GM23338 (cell line): Measurements from ENCODE around the gene PPP1R27. TPM values are rescaled to one million over a fixed set of nuclear protein-coding genes. Genes with fewer than 3 reads are reported as not detected.

ENCODE experiments used
- ATAC-seq: fragments of 200-7000 bp; cut with Tn5 transposase; 3 replicates; pipeline ENCODE4 v1.9.1; 2020
- DNase-seq: peaks from one replicate; pipeline ENCODE4 v3.0.0-alpha.2; 2015; ENCODE audit warnings: low spot score
- H2AFZ ChIP-seq: fragments of 200-600 bp; sonication (generic); 2 replicates; pipeline ENCODE4 v1.8.0; 2016; ENCODE audit warnings: antibody characterized with exemption, mild to moderate bottlenecking, moderate library complexity
- H3F3A ChIP-seq: fragments of 200-600 bp; sonication (generic); replicated peaks from 2 replicates; pipeline ENCODE4 v1.8.0; 2017; ENCODE audit warnings: antibody characterized with exemption, mixed run types, low read depth
- H3K27ac ChIP-seq: fragments of 200-600 bp; sonication (generic); 2 replicates; pipeline ENCODE4 v1.6.1; 2016; ENCODE audit warnings: low read depth
- H3K27me3 ChIP-seq: fragments of 200-600 bp; sonication (generic); 2 replicates; pipeline ENCODE4 v1.8.0; 2016; ENCODE audit warnings: mild to moderate bottlenecking, mixed run types, moderate library complexity; ENCODE audit not compliant: insufficient read depth
- H3K36me3 ChIP-seq: fragments of 200-600 bp; sonication (generic); 2 replicates; pipeline ENCODE4 v1.8.0; 2016; ENCODE audit warnings: mild to moderate bottlenecking; ENCODE audit not compliant: insufficient read depth
- H3K4me1 ChIP-seq: fragments of 200-600 bp; sonication (generic); 2 replicates; pipeline ENCODE4 v1.8.0; 2016; ENCODE audit warnings: mild to moderate bottlenecking, moderate library complexity; ENCODE audit not compliant: insufficient read depth
- H3K4me2 ChIP-seq: fragments of 200-600 bp; sonication (generic); 2 replicates; pipeline ENCODE4 v1.7.1; 2017; ENCODE audit warnings: mixed run types
- H3K4me3 ChIP-seq: fragments of 200-600 bp; sonication (generic); 2 replicates; pipeline ENCODE4 v1.6.1; 2016; ENCODE audit warnings: mixed run types
- H3K79me2 ChIP-seq: fragments of 200-600 bp; sonication (generic); replicated peaks from 2 replicates; pipeline ENCODE4 v1.8.0; 2017; ENCODE audit warnings: mild to moderate bottlenecking; ENCODE audit not compliant: insufficient read depth
- H3K9me2 ChIP-seq: fragments of 200-600 bp; sonication (generic); 2 replicates; pipeline ENCODE4 v1.8.0; 2017; ENCODE audit not compliant: insufficient read depth
- H4K20me1 ChIP-seq: fragments of 200-600 bp; sonication (generic); replicated peaks from 2 replicates; pipeline ENCODE4 v1.8.0; 2017; ENCODE audit warnings: mild to moderate bottlenecking; ENCODE audit not compliant: insufficient read depth
- H3K27ac Mint-ChIP-seq: 2 replicates; pipeline ENCODE4 v1.8.0; 2020; ENCODE audit warnings: inconsistent platforms, mild to moderate bottlenecking, moderate library complexity, mixed read lengths
- H3K27me3 Mint-ChIP-seq: 3 replicates; pipeline ENCODE4 v1.8.0; 2022; ENCODE audit warnings: low read depth, mild to moderate bottlenecking, moderate library complexity, mixed read lengths, inconsistent platforms; ENCODE audit not compliant: insufficient read depth, poor library complexity
- H3K36me3 Mint-ChIP-seq: 3 replicates; pipeline ENCODE4 v1.8.0; 2021; ENCODE audit warnings: low read depth, mild to moderate bottlenecking, inconsistent platforms, moderate library complexity, mixed read lengths
- H3K4me1 Mint-ChIP-seq: 3 replicates; pipeline ENCODE4 v1.8.0; 2020; ENCODE audit warnings: mild to moderate bottlenecking, inconsistent platforms, mixed read lengths
- H3K4me3 Mint-ChIP-seq: 3 replicates; pipeline ENCODE4 v1.8.0; 2021; ENCODE audit warnings: moderate library complexity, mild to moderate bottlenecking, inconsistent platforms, mixed read lengths
- H3K9me3 Mint-ChIP-seq: 3 replicates; pipeline ENCODE4 v1.8.0; 2020; ENCODE audit warnings: moderate library complexity, mild to moderate bottlenecking, inconsistent platforms, mixed read lengths
- CREB1 ChIP-seq: fragments of 250-450 bp; sonication (Bioruptor Pico); IDR thresholded peaks from 2 replicates; pipeline ENCODE4 v1.5.0; 2020; ENCODE audit warnings: low read depth, mild to moderate bottlenecking, moderate library complexity
- EZH2 ChIP-seq: fragments of 200-600 bp; sonication (generic); IDR thresholded peaks from one replicate; pipeline ENCODE4 v1.8.0; 2017; ENCODE audit warnings: antibody characterized with exemption, mild to moderate bottlenecking, low read depth; ENCODE audit not compliant: unreplicated experiment
- EZH2phosphoT487 ChIP-seq: fragments of 200-600 bp; sonication (generic); IDR thresholded peaks from one replicate; pipeline ENCODE4 v1.8.1; 2018; ENCODE audit warnings: antibody characterized with exemption; ENCODE audit not compliant: unreplicated experiment
- NANOG ChIP-seq: IDR thresholded peaks from 2 replicates; pipeline ENCODE4 v1.6.1; 2016; ENCODE audit warnings: antibody characterized with exemption, borderline replicate concordance
- POLR2AphosphoS5 ChIP-seq: IDR thresholded peaks from 2 replicates; pipeline ENCODE4 v1.6.1; 2016; ENCODE audit warnings: antibody characterized with exemption, low read depth
- ZNF331 ChIP-seq: fragments of 250-450 bp; sonication (Bioruptor Pico); IDR thresholded peaks from 2 replicates; pipeline ENCODE4 v1.5.0; 2020; ENCODE audit warnings: low read depth, mild to moderate bottlenecking, moderate library complexity
- polyA plus RNA-seq: library from polyadenylated mRNA; unstranded; fragments of >200 nt; fragmentation: Nextera tagmentation; extraction: Ambion mirVana; gene quantifications from 2 replicates; pipeline ENCODE4 v1.2.1, GENCODE V29; 2016
- total RNA-seq: library from RNA; depleted of rRNA; stranded (reverse); fragments of >200 nt; shearing (Covaris generic); gene quantifications from 2 replicates; pipeline ENCODE4 v1.2.3, GENCODE V29; 2014; rRNA removed
- TF ChIP-seq, protein P1 (sequence below), 2 experiments: fragments of 200-600 bp in 1 of 2; sonication (generic) in 1 of 2; conservative IDR thresholded peaks; 2 replicates each; pipeline versions ENCODE4 v1.5.1 to v1.6.1; 2016 to 2017; ENCODE audit warnings: antibody characterized with exemption in 2 of 2, low read depth in 2 of 2, mild to moderate bottlenecking in 2 of 2, moderate library complexity in 1 of 2
- TF ChIP-seq, protein P2 (sequence below): fragments of 250-450 bp; sonication (Bioruptor Pico); IDR thresholded peaks from 2 replicates; pipeline ENCODE4 v1.5.0; 2020; ENCODE audit warnings: mild to moderate bottlenecking, moderate library complexity

The PPP1R27 gene
- total and polyA plus RNA-seq, 2 experiments from 2014 or later, result 0.65 TPM; not detected in 1

DNA sequence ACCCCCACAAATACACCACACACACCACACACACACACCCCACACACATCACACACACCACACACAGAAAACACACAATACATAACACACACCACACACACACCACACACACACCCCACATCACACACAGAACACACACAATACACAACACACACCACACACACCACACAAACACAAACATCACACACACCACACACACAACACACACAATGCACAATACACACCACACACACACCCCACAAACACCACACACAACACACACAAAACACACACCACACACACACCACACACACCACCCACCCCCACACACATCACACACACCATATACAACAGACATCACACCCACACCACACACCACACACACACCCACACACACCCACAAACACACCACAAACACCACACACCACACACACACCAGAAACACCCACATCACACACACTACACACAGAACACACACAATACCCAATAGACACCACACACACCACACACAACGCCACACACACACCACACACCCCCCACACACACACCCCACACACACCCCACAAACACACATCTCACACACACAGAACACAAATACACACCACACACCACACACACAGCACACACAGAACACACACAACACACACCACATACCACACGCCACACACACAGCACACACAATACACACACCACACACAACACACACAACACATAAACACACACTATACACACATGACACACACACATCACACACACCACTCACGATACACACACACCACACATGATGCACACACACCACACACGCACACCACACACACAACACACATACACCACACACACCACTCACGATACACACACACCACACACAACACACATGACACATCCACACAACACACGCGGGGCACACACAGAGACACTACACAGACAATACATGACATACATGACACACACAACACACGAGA, 41.9 kb downstream of the PPP1R27 start:
- H3K4me2 ChIP-seq, result no peak overlapping the region
- no peak overlapping the region for H3K27ac ChIP-seq
- H3F3A ChIP-seq, result peaks cover 15% of the 10 kb centered on the region
- H3K4me1 ChIP-seq, result no peaks in the 10 kb centered on the region
- DNase-seq (no peak), ATAC-seq (no peak)
- no peaks in the 10 kb centered on the region for H3K27me3 ChIP-seq
- no peaks in the 10 kb centered on the region for H4K20me1 ChIP-seq
- no peak overlapping the region for H3K4me3 ChIP-seq
- no peak overlapping the region for H2AFZ ChIP-seq
- H3K36me3 Mint-ChIP-seq, result no peaks in the 10 kb centered on the region
- no peaks in the 10 kb centered on the region for H3K4me1 Mint-ChIP-seq
- no peak overlapping the region for H3K4me3 Mint-ChIP-seq
- peaks cover 3% of the 10 kb centered on the region; the same call in 1 of the 3 replicates for H3K9me3 Mint-ChIP-seq
- TF ChIP-seq, protein P1, sequence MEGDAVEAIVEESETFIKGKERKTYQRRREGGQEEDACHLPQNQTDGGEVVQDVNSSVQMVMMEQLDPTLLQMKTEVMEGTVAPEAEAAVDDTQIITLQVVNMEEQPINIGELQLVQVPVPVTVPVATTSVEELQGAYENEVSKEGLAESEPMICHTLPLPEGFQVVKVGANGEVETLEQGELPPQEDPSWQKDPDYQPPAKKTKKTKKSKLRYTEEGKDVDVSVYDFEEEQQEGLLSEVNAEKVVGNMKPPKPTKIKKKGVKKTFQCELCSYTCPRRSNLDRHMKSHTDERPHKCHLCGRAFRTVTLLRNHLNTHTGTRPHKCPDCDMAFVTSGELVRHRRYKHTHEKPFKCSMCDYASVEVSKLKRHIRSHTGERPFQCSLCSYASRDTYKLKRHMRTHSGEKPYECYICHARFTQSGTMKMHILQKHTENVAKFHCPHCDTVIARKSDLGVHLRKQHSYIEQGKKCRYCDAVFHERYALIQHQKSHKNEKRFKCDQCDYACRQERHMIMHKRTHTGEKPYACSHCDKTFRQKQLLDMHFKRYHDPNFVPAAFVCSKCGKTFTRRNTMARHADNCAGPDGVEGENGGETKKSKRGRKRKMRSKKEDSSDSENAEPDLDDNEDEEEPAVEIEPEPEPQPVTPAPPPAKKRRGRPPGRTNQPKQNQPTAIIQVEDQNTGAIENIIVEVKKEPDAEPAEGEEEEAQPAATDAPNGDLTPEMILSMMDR (conservative IDR thresholded peaks at IDR 0.05; ENCODE audit: low read depth in 2 of 2), result no peak
- no peak for TF ChIP-seq CREB1 (CRISPR knock-in tag)
- no peak for TF ChIP-seq POLR2AphosphoS5
- no peak for TF ChIP-seq NANOG
- TF ChIP-seq ZNF331 (CRISPR knock-in tag), result no peak
- TF ChIP-seq EZH2phosphoT487, result no peak
- TF ChIP-seq EZH2, result no peak
- TF ChIP-seq, protein P2, sequence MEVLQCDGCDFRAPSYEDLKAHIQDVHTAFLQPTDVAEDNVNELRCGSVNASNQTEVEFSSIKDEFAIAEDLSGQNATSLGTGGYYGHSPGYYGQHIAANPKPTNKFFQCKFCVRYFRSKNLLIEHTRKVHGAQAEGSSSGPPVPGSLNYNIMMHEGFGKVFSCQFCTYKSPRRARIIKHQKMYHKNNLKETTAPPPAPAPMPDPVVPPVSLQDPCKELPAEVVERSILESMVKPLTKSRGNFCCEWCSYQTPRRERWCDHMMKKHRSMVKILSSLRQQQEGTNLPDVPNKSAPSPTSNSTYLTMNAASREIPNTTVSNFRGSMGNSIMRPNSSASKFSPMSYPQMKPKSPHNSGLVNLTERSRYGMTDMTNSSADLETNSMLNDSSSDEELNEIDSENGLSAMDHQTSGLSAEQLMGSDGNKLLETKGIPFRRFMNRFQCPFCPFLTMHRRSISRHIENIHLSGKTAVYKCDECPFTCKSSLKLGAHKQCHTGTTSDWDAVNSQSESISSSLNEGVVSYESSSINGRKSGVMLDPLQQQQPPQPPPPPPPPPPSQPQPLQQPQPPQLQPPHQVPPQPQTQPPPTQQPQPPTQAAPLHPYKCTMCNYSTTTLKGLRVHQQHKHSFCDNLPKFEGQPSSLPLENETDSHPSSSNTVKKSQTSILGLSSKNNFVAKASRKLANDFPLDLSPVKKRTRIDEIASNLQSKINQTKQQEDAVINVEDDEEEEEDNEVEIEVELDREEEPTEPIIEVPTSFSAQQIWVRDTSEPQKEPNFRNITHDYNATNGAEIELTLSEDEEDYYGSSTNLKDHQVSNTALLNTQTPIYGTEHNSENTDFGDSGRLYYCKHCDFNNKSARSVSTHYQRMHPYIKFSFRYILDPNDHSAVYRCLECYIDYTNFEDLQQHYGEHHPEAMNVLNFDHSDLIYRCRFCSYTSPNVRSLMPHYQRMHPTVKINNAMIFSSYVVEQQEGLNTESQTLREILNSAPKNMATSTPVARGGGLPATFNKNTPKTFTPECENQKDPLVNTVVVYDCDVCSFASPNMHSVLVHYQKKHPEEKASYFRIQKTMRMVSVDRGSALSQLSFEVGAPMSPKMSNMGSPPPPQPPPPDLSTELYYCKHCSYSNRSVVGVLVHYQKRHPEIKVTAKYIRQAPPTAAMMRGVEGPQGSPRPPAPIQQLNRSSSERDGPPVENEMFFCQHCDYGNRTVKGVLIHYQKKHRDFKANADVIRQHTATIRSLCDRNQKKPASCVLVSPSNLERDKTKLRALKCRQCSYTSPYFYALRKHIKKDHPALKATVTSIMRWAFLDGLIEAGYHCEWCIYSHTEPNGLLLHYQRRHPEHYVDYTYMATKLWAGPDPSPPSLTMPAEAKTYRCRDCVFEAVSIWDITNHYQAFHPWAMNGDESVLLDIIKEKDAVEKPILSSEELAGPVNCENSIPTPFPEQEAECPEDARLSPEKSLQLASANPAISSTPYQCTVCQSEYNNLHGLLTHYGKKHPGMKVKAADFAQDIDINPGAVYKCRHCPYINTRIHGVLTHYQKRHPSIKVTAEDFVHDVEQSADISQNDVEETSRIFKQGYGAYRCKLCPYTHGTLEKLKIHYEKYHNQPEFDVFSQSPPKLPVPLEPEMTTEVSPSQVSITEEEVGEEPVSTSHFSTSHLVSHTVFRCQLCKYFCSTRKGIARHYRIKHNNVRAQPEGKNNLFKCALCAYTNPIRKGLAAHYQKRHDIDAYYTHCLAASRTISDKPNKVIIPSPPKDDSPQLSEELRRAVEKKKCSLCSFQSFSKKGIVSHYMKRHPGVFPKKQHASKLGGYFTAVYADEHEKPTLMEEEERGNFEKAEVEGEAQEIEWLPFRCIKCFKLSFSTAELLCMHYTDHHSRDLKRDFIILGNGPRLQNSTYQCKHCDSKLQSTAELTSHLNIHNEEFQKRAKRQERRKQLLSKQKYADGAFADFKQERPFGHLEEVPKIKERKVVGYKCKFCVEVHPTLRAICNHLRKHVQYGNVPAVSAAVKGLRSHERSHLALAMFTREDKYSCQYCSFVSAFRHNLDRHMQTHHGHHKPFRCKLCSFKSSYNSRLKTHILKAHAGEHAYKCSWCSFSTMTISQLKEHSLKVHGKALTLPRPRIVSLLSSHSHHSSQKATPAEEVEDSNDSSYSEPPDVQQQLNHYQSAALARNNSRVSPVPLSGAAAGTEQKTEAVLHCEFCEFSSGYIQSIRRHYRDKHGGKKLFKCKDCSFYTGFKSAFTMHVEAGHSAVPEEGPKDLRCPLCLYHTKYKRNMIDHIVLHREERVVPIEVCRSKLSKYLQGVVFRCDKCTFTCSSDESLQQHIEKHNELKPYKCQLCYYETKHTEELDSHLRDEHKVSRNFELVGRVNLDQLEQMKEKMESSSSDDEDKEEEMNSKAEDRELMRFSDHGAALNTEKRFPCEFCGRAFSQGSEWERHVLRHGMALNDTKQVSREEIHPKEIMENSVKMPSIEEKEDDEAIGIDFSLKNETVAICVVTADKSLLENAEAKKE (CRISPR knock-in tag), result no peak
- H3K9me2 ChIP-seq, result no peaks in the 10 kb centered on the region
- no peaks in the 10 kb centered on the region for H3K27me3 Mint-ChIP-seq
- H3K27ac Mint-ChIP-seq, result no peak overlapping the region
- no peaks in the 10 kb centered on the region for H3K36me3 ChIP-seq
- no peaks in the 10 kb centered on the region for H3K79me2 ChIP-seq

Other genes starting within 250 kb of the PPP1R27 start
- gene NPLOC4, start 197.9 kb downstream of the PPP1R27 start, total RNA-seq, result 54.3 and 79.1 TPM in 2 replicates
- gene NPLOC4, start 197.9 kb downstream of the PPP1R27 start, polyA plus RNA-seq, result 23.0 and 24.1 TPM in 2 replicates
- gene TSPAN10, start 197.9 kb downstream of the PPP1R27 start, total RNA-seq, result 0.31 and 0.66 TPM in 2 replicates
- gene TSPAN10, start 197.9 kb downstream of the PPP1R27 start, polyA plus RNA-seq, result 1.2 and 1.5 TPM in 2 replicates
- gene PDE6G, start 178.5 kb downstream of the PPP1R27 start, total RNA-seq, result 4.0 and 5.5 TPM in 2 replicates
- gene PDE6G, start 178.5 kb downstream of the PPP1R27 start, polyA plus RNA-seq, result 9.0 and 11.4 TPM in 2 replicates
- 46.0 and 76.2 TPM in 2 replicates for gene OXLD1, start 168.4 kb downstream of the PPP1R27 start, total RNA-seq
- 64.9 and 73.0 TPM in 2 replicates for gene OXLD1, start 168.4 kb downstream of the PPP1R27 start, polyA plus RNA-seq
- 22.3 and 26.1 TPM in 2 replicates for gene CCDC137, start 168.3 kb downstream of the PPP1R27 start, total RNA-seq
- gene CCDC137, start 168.3 kb downstream of the PPP1R27 start, polyA plus RNA-seq, result 69.3 and 73.4 TPM in 2 replicates
- gene ARL16, start 151.3 kb downstream of the PPP1R27 start, total RNA-seq, result 41.3 and 54.9 TPM in 2 replicates
- gene ARL16, start 151.3 kb downstream of the PPP1R27 start, polyA plus RNA-seq, result 39.6 and 40.4 TPM in 2 replicates
- 66.9 and 90.2 TPM in 2 replicates for gene HGS, start 151.0 kb downstream of the PPP1R27 start, total RNA-seq
- 59.0 and 59.4 TPM in 2 replicates for gene HGS, start 151.0 kb downstream of the PPP1R27 start, polyA plus RNA-seq
- 50.9 and 53.2 TPM in 2 replicates for gene MRPL12, start 131.7 kb downstream of the PPP1R27 start, total RNA-seq
- gene MRPL12, start 131.7 kb downstream of the PPP1R27 start, polyA plus RNA-seq, result 140 and 153 TPM in 2 replicates
- gene SLC25A10, start 122.8 kb downstream of the PPP1R27 start, total RNA-seq, result 37.1 and 47.4 TPM in 2 replicates
- gene SLC25A10, start 122.8 kb downstream of the PPP1R27 start, polyA plus RNA-seq, result 25.7 TPM in 2 replicates
- 0.17 and 0.31 TPM in 2 replicates for gene GCGR, start 30.9 kb downstream of the PPP1R27 start, total RNA-seq
- 0.23 and 0.92 TPM in 2 replicates for gene GCGR, start 30.9 kb downstream of the PPP1R27 start, polyA plus RNA-seq
- 85.2 and 110 TPM in 2 replicates for gene MCRIP1, start 1.8 kb downstream of the PPP1R27 start, total RNA-seq
- 99.5 and 101 TPM in 2 replicates for gene MCRIP1, start 1.8 kb downstream of the PPP1R27 start, polyA plus RNA-seq
- 418 and 620 TPM in 2 replicates for gene P4HB, start 25.5 kb upstream of the PPP1R27 start, total RNA-seq
- 206 and 209 TPM in 2 replicates for gene P4HB, start 25.5 kb upstream of the PPP1R27 start, polyA plus RNA-seq
- gene ARHGDIA, start 36.3 kb upstream of the PPP1R27 start, total RNA-seq, result 80.1 and 125 TPM in 2 replicates
- 140 and 152 TPM in 2 replicates for gene ARHGDIA, start 36.3 kb upstream of the PPP1R27 start, polyA plus RNA-seq
- gene ALYREF, start 56.5 kb upstream of the PPP1R27 start, total RNA-seq, result 236 TPM in 2 replicates
- 36.5 and 54.3 TPM in 2 replicates for gene ALYREF, start 56.5 kb upstream of the PPP1R27 start, polyA plus RNA-seq
- gene ANAPC11, start 56.7 kb upstream of the PPP1R27 start, total RNA-seq, result 149 and 188 TPM in 2 replicates
- gene ANAPC11, start 56.7 kb upstream of the PPP1R27 start, polyA plus RNA-seq, result 498 and 517 TPM in 2 replicates
- gene NPB, start 67.2 kb upstream of the PPP1R27 start, total RNA-seq, result 0.93 and 3.8 TPM in 2 replicates
- gene NPB, start 67.2 kb upstream of the PPP1R27 start, polyA plus RNA-seq, result 2.7 and 3.6 TPM in 2 replicates
- 65.2 and 82.9 TPM in 2 replicates for gene PCYT2, start 76.3 kb upstream of the PPP1R27 start, total RNA-seq
- 50.9 and 51.6 TPM in 2 replicates for gene PCYT2, start 76.3 kb upstream of the PPP1R27 start, polyA plus RNA-seq
- 20.8 and 29.7 TPM in 2 replicates for gene SIRT7, start 83.1 kb upstream of the PPP1R27 start, total RNA-seq
- 16.3 and 17.1 TPM in 2 replicates for gene SIRT7, start 83.1 kb upstream of the PPP1R27 start, polyA plus RNA-seq
- gene MAFG, start 92.7 kb upstream of the PPP1R27 start, total RNA-seq, result 32.0 and 33.4 TPM in 2 replicates
- 17.2 and 21.7 TPM in 2 replicates for gene MAFG, start 92.7 kb upstream of the PPP1R27 start, polyA plus RNA-seq
- 237 and 240 TPM in 2 replicates for gene PYCR1, start 102.2 kb upstream of the PPP1R27 start, total RNA-seq
- gene PYCR1, start 102.2 kb upstream of the PPP1R27 start, polyA plus RNA-seq, result 87.3 and 98.9 TPM in 2 replicates
- 0.78 and 1.7 TPM in 2 replicates for gene MYADML2, start 112.2 kb upstream of the PPP1R27 start, total RNA-seq
- gene MYADML2, start 112.2 kb upstream of the PPP1R27 start, polyA plus RNA-seq, result 0.42 and 0.70 TPM in 2 replicates
- 0.66 and 1.6 TPM in 2 replicates for gene NOTUM, start 126.1 kb upstream of the PPP1R27 start, total RNA-seq
- 0.29 and 0.66 TPM in 2 replicates for gene NOTUM, start 126.1 kb upstream of the PPP1R27 start, polyA plus RNA-seq
- gene ASPSCR1, start 142.6 kb upstream of the PPP1R27 start, total RNA-seq, result 40.4 and 46.9 TPM in 2 replicates
- 44.2 and 47.5 TPM in 2 replicates for gene ASPSCR1, start 142.6 kb upstream of the PPP1R27 start, polyA plus RNA-seq
- 114 and 127 TPM in 2 replicates for gene CENPX, start 187.8 kb upstream of the PPP1R27 start, total RNA-seq
- gene CENPX, start 187.8 kb upstream of the PPP1R27 start, polyA plus RNA-seq, result 157 and 172 TPM in 2 replicates
- gene LRRC45, start 188.3 kb upstream of the PPP1R27 start, total RNA-seq, result 40.7 and 41.6 TPM in 2 replicates
- gene LRRC45, start 188.3 kb upstream of the PPP1R27 start, polyA plus RNA-seq, result 16.1 and 17.6 TPM in 2 replicates
- gene RAC3, start 196.6 kb upstream of the PPP1R27 start, total RNA-seq, result 211 and 293 TPM in 2 replicates
- gene RAC3, start 196.6 kb upstream of the PPP1R27 start, polyA plus RNA-seq, result 31.5 and 35.6 TPM in 2 replicates
- gene DCXR, start 202.6 kb upstream of the PPP1R27 start, total RNA-seq, result 84.8 and 86.9 TPM in 2 replicates
- 137 and 147 TPM in 2 replicates for gene DCXR, start 202.6 kb upstream of the PPP1R27 start, polyA plus RNA-seq
- 36.9 and 44.7 TPM in 2 replicates for gene RFNG, start 216.8 kb upstream of the PPP1R27 start, total RNA-seq
- 18.0 and 18.9 TPM in 2 replicates for gene RFNG, start 216.8 kb upstream of the PPP1R27 start, polyA plus RNA-seq
- gene GPS1, start 216.8 kb upstream of the PPP1R27 start, total RNA-seq, result 228 and 242 TPM in 2 replicates
- 136 and 148 TPM in 2 replicates for gene GPS1, start 216.8 kb upstream of the PPP1R27 start, polyA plus RNA-seq
- 110 and 122 TPM in 2 replicates for gene DUS1L, start 230.8 kb upstream of the PPP1R27 start, total RNA-seq
- 66.0 and 105 TPM in 2 replicates for gene DUS1L, start 230.8 kb upstream of the PPP1R27 start, polyA plus RNA-seq